Gastroesophageal sphincter (tissue), 4 donors: ENCODE data around the gene WNK2. TPM values are rescaled to one million over a fixed set of nuclear protein-coding genes. Genes with fewer than 3 reads are reported as not detected.

Experiments used
- ATAC-seq: fragments of 150-250 bp; one replicate; pipeline ENCODE4 v1.9.1; 2016; ENCODE audit warnings: mild to moderate bottlenecking, moderate library complexity
- H3K27ac ChIP-seq, 4 donors: fragments of 200-600 bp; sonication (generic) in 3 of 4; 1 replicate in 3 of 4; 2 replicates in 1 of 4; pipeline ENCODE4 v1.5.1; 2016 to 2019
- H3K27me3 ChIP-seq: fragments of 200-600 bp; sonication (generic); one replicate; pipeline ENCODE4 v1.5.1; 2019
- H3K36me3 ChIP-seq, 2 donors: fragments of 200-600 bp; sonication (generic); one replicate each; pipeline ENCODE4 v1.5.1; 2019; ENCODE audit warnings: control low read depth in 1 of 2
- H3K4me1 ChIP-seq, 3 donors: fragments of 200-600 bp; sonication (generic); 1 replicate in 2 of 3; 2 replicates in 1 of 3; pipeline ENCODE4 v1.5.1; 2016 to 2019; ENCODE audit warnings: control low read depth in 2 of 3
- H3K4me3 ChIP-seq, 2 donors: fragments of 200-600 bp; sonication (generic); one replicate each; pipeline ENCODE4 v1.5.1; 2019; ENCODE audit warnings: mild to moderate bottlenecking in 1 of 2, moderate library complexity in 1 of 2
- H3K9me3 ChIP-seq, 3 donors: fragments of 200-600 bp; sonication (generic); one replicate each; pipeline ENCODE4 v1.5.1; 2017 to 2019; ENCODE audit warnings: control low read depth in 2 of 3
- CTCF ChIP-seq, 4 experiments: fragments of 200-600 bp in 2 of 4; fragments of 450-650 bp in 2 of 4; sonication (generic) in 1 of 4; IDR thresholded peaks; one replicate each; pipeline ENCODE4 v1.5.1; 2017 to 2019; ENCODE audit warnings: antibody characterized with exemption in 4 of 4, mild to moderate bottlenecking in 2 of 4, moderate library complexity in 2 of 4
- EP300 ChIP-seq: sonication (generic); formaldehyde crosslinking; IDR thresholded peaks from one replicate; pipeline ENCODE4 v1.6.1; 2017; ENCODE audit warnings: antibody characterized with exemption, mild to moderate bottlenecking
- POLR2A ChIP-seq, 2 donors: fragments of 450-650 bp; IDR thresholded peaks; one replicate each; pipeline ENCODE4 v1.6.1; 2017; ENCODE audit warnings: antibody characterized with exemption in 2 of 2, mild to moderate bottlenecking in 2 of 2, moderate library complexity in 1 of 2
- POLR2AphosphoS5 ChIP-seq: sonication (generic); formaldehyde crosslinking; IDR thresholded peaks from one replicate; pipeline ENCODE4 v1.6.1; 2017; ENCODE audit warnings: antibody characterized with exemption
- WGBS, 2 donors: methylation state at CpG; one replicate each; pipeline ENCODE4 v1.1.5; 2018; ENCODE audit warnings: low coverage in 1 of 2; 5-methylcytosine and 5-hydroxymethylcytosine counted together
- total RNA-seq, 4 donors: library from RNA; depleted of rRNA; stranded (reverse); fragments of >200 nt; gene quantifications; one replicate each; pipeline ENCODE4 v1.1.0, GENCODE V29; 2016

Gene WNK2
- total RNA-seq, 4 donors from 2014 or later, result 26.8 to 104 (median 48.6) TPM

GRCh38 chr9:93185266-93186214, 1.6 kb downstream of the WNK2 start:
- WGBS, 2 donors, result 30 to 44% methylated on average over 2 to 3 of the region's 61 CpGs
- no peak for ATAC-seq
- no peaks in the 10 kb centered on the region for H3K36me3 ChIP-seq
- H3K4me3 ChIP-seq, result peak overlapping the region; percentile 77 to 87
- no peaks in the 10 kb centered on the region for H3K9me3 ChIP-seq
- peak overlapping the region; percentile 55 to 88 (median 88) for H3K27ac ChIP-seq
- H3K27me3 ChIP-seq, result peaks cover 14% of the 10 kb centered on the region
- TF ChIP-seq POLR2A (IDR thresholded peaks at IDR 0.05) (no peak), POLR2AphosphoS5 (no peak), CTCF (IDR thresholded peaks at IDR 0.05) (no peak), EP300 (no peak)
- H3K4me1 ChIP-seq, result peaks cover 0 to 91% (median 21%) of the 10 kb centered on the region in 3 donors

- WGBS, 2 donors, result 57 to 83% methylated on average over 4 to 7 of the region's 16 CpGs
- Histone ChIP-seq H3K9me3 (no peaks in the 10 kb centered on the region), H3K27ac (peak overlapping the region; percentile 55 to 88 (median 88)), H3K4me1 (peaks cover 0 to 96% (median 21%) of the 10 kb centered on the region in 3 donors), H3K27me3 (peaks cover 14% of the 10 kb centered on the region), H3K36me3 (no peaks in the 10 kb centered on the region), H3K4me3 (peak overlapping the region in 1 of 2 donors; percentile 77)
- no peak for TF ChIP-seq CTCF (IDR thresholded peaks at IDR 0.05)
- TF ChIP-seq POLR2AphosphoS5, result no peak
- no peak for TF ChIP-seq EP300
- no peak for TF ChIP-seq POLR2A (IDR thresholded peaks at IDR 0.05)
- no peak for ATAC-seq
Measured at GRCh38 chr9:93186215-93186945, 2.4 kb downstream of the WNK2 start.

GRCh38 chr9:93187047-93187446, 3.1 kb downstream of the WNK2 start:
- WGBS, 2 donors, result 36 to 40% methylated on average over 4 to 5 of the region's 9 CpGs
- no peak for ATAC-seq

GRCh38 chr9:93187574-93187973, 3.6 kb downstream of the WNK2 start:
- peaks cover 0 to 91% (median 18%) of the 10 kb centered on the region in 3 donors for H3K4me1 ChIP-seq
- ATAC-seq, result no peak
- 21% methylated on average over 3 of the region's 5 CpGs; no CpG with 5 or more reads in 1 of the 2 donors for WGBS, 2 donors
- no peak for TF ChIP-seq POLR2AphosphoS5
- H3K27ac ChIP-seq, result peak overlapping the region; percentile 49 to 88 (median 88)
- H3K4me3 ChIP-seq, result peak overlapping the region in 1 of 2 donors; percentile 77
- no peaks in the 10 kb centered on the region for H3K9me3 ChIP-seq
- peaks cover 14% of the 10 kb centered on the region for H3K27me3 ChIP-seq
- H3K36me3 ChIP-seq, result no peaks in the 10 kb centered on the region

More at GRCh38 chr9:93187047-93187446, 3.1 kb downstream of the WNK2 start:
- no peaks in the 10 kb centered on the region for H3K36me3 ChIP-seq
- H3K4me3 ChIP-seq, result peak overlapping the region in 1 of 2 donors; percentile 77
- peaks cover 0 to 91% (median 21%) of the 10 kb centered on the region in 3 donors for H3K4me1 ChIP-seq
- H3K9me3 ChIP-seq, result no peaks in the 10 kb centered on the region
- H3K27me3 ChIP-seq, result peaks cover 14% of the 10 kb centered on the region
- TF ChIP-seq POLR2AphosphoS5 (no peak), POLR2A (IDR thresholded peaks at IDR 0.05) (no peak), CTCF (IDR thresholded peaks at IDR 0.05) (no peak), EP300 (no peak)
- peak overlapping the region; percentile 49 to 88 (median 88) for H3K27ac ChIP-seq
